PFSK-1 (cell line): Measurements from ENCODE around the gene SHLD1.

ENCODE experiments used
- FOXP2 ChIP-seq: optimal IDR thresholded peaks from 2 replicates; pipeline ENCODE3; 2011; ENCODE audit warnings: borderline replicate concordance, control low read depth, inconsistent platforms; ENCODE audit not compliant: insufficient read depth; ENCODE audit errors: extremely low read length, extremely low read depth
- POLR2AphosphoS5 ChIP-seq: IDR thresholded peaks from 2 replicates; pipeline ENCODE4 v1.6.1; 2012; ENCODE audit warnings: low read depth, mild to moderate bottlenecking, control low read depth, low read length, moderate library complexity
- SIN3A ChIP-seq: IDR thresholded peaks from 2 replicates; pipeline ENCODE4 v1.6.1; 2012; ENCODE audit warnings: mild to moderate bottlenecking, low read length, moderate library complexity, borderline replicate concordance; ENCODE audit not compliant: insufficient read depth
- TAF1 ChIP-seq: IDR thresholded peaks from 2 replicates; pipeline ENCODE4 v1.6.1; 2012; ENCODE audit warnings: low read length, control low read depth, borderline replicate concordance; ENCODE audit not compliant: insufficient read depth
- TF ChIP-seq, protein P1 (sequence below), 2 experiments: IDR thresholded peaks; 2 replicates each; pipeline versions ENCODE4 v1.6.1 to v1.8.0; 2011 to 2012; ENCODE audit warnings: low read depth in 2 of 2, low read length in 2 of 2, control low read depth in 1 of 2, inconsistent platforms in 1 of 2, mild to moderate bottlenecking in 1 of 2, moderate library complexity in 1 of 2; ENCODE audit not compliant: insufficient read depth in 1 of 2

The SHLD1 gene

DNA sequence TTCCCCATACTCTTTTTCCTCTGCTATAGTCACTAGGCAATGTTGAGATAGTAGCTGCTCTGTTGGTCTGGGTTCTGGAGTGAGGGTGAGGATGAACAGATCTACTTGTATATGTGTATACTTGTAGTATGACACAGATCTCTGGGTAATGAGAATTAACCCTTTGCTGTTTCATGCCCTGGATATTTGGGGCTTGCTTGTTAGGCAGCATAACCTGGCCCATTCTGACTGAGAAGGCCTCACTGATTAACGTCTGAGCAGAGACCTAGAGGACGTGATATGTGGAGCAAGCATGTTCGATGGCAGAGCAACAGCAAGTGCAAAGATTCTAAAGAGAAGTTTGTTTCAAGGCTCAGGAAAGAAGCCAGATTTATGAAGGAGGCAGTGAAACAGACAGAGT is 105.7 kb downstream of the SHLD1 start:
- TF ChIP-seq, protein P1, sequence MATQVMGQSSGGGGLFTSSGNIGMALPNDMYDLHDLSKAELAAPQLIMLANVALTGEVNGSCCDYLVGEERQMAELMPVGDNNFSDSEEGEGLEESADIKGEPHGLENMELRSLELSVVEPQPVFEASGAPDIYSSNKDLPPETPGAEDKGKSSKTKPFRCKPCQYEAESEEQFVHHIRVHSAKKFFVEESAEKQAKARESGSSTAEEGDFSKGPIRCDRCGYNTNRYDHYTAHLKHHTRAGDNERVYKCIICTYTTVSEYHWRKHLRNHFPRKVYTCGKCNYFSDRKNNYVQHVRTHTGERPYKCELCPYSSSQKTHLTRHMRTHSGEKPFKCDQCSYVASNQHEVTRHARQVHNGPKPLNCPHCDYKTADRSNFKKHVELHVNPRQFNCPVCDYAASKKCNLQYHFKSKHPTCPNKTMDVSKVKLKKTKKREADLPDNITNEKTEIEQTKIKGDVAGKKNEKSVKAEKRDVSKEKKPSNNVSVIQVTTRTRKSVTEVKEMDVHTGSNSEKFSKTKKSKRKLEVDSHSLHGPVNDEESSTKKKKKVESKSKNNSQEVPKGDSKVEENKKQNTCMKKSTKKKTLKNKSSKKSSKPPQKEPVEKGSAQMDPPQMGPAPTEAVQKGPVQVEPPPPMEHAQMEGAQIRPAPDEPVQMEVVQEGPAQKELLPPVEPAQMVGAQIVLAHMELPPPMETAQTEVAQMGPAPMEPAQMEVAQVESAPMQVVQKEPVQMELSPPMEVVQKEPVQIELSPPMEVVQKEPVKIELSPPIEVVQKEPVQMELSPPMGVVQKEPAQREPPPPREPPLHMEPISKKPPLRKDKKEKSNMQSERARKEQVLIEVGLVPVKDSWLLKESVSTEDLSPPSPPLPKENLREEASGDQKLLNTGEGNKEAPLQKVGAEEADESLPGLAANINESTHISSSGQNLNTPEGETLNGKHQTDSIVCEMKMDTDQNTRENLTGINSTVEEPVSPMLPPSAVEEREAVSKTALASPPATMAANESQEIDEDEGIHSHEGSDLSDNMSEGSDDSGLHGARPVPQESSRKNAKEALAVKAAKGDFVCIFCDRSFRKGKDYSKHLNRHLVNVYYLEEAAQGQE (IDR thresholded peaks at IDR 0.05; ENCODE audit: insufficient read depth in 1 of 2, low read depth in 2 of 2, low read length in 2 of 2): no peak
- TF ChIP-seq TAF1: no peak
- no peak for TF ChIP-seq FOXP2
- TF ChIP-seq SIN3A: no peak
- no peak for TF ChIP-seq POLR2AphosphoS5

DNA sequence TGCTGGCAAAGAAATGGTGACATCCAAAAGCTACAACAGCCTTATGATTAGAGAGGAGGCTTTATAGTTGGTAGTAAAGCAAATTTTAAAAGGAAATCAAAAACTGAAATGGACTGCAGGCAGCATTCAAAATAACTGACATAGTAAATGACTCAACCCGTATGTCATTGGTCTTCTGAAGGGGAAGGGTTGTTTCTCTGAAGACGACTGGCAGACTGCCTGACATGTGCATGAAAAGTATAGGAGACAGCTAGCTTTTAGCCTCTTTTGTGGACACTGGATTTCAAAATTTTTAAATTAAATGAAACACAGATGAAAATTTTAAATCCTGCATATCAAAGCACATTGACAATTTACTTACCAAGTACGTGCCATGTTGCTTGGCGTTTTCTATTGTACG is 109.4 kb downstream of the SHLD1 start:
- TF ChIP-seq TAF1 (no peak), SIN3A (no peak), POLR2AphosphoS5 (no peak), FOXP2 (no peak)
- TF ChIP-seq, protein P1 (IDR thresholded peaks at IDR 0.05; ENCODE audit: insufficient read depth in 1 of 2, low read depth in 2 of 2, low read length in 2 of 2): no peak

DNA sequence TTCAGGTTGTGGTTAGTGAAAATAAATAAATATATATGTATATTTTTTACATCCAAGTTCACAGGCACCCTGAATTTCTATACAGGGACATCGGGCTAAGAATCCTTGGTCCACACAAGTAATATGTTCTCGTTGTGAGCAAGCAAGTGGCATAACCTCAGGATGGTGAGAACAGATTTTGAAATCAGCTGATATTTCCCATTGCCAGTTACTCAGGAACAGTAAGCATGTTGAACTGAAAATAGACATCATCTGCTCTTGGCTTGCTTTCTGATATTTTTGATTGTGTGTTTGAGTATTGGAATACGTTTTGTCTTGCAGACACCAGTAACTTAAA is 112.5 kb downstream of the SHLD1 start:
- TF ChIP-seq SIN3A (no peak), TAF1 (no peak), POLR2AphosphoS5 (no peak), FOXP2 (no peak)
- TF ChIP-seq, protein P1 (IDR thresholded peaks at IDR 0.05; ENCODE audit: insufficient read depth in 1 of 2, low read depth in 2 of 2, low read length in 2 of 2): no peak

DNA sequence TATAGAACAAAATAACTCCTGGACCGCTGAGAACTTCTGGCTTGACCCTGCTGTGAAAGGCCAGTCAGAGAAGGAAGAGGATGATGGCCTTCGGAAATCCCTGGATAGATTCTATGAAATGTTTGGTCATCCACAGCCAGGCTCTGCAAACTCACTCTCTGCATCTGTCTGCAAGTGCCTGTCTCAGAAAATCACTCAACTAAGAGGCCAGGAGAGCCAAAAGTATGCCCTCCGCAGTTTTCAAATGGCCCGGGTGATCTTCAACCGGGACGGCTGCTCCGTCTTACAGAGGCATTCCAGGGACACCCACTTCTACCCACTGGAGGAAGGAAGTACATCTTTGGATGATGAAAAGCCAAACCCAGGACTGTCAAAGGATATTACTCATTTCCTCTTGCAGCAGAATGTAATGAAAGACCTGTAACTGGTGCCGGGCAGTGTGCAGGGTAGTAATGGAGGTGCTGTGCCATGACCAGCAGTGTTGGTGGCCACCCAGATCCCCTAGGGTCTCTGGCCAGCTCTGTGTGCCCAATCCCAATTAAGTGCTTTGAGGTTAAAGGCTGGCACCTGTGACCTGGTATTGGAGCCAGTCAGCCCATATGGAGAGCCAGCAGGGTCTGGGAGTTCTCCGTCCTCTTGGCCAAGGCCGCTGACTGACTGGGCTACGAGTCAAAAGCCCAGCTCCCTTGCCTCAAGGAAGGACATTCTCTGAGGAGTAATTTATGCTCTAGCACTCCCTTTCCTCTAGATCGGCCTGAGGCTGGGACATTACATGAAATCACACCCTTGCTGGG is 113.0 kb downstream of the SHLD1 start:
- TF ChIP-seq, protein P1 (IDR thresholded peaks at IDR 0.05; ENCODE audit: insufficient read depth in 1 of 2, low read depth in 2 of 2, low read length in 2 of 2): no peak
- TF ChIP-seq SIN3A (no peak), POLR2AphosphoS5 (no peak), TAF1 (no peak), FOXP2 (no peak)

DNA sequence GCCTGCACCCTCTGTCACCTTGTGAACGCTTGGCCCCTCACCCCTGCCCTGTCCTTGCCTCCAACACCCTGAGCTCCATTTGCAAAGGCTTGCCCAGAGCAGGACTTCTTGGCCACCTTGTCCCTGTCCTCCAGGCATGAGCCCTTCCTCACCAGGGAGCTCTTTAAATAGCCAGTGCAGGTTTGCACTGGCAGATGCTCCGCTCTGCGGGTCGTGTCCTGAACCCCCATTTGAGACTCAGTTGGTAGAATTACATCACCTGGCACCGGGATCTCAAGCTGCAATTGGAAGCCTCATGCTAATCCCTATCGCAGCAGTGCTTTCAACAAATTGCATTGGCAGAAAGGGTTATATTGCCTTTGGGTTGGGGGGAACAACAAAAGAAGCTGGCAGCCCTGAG is 114.2 kb downstream of the SHLD1 start:
- TF ChIP-seq FOXP2 (no peak), SIN3A (no peak), TAF1 (no peak), POLR2AphosphoS5 (no peak)
- TF ChIP-seq, protein P1 (IDR thresholded peaks at IDR 0.05; ENCODE audit: insufficient read depth in 1 of 2, low read depth in 2 of 2, low read length in 2 of 2): no peak
